ENCODE results near the gene GALM. TPM values are rescaled to one million over a fixed set of nuclear protein-coding genes. Genes with fewer than 3 reads are reported as not detected.

The GALM gene
- total and polyA plus RNA-seq, 2 of the 8 experiments (the other 6 are each of a cell fraction or from before 2014, with no cell fraction given) = 9.9 to 13.1 TPM

DNA sequence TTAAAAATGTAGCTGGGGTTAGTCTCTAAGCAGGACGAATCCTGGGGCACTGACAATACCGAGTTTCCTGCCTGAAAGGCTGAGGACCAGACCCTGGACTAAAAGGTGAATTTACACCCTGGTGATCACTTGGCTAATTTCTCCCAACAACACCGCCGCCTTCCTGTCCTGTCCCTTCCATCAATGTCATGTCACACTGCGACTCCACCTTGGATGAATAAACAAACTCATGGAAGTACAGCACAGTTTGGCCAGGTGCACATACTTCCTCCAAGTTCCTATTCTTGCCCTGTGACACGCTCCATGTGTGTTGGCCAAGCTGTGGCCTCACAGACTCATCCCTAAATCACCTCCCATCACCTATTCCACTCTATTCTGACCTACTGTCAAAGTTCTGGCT, 15.9 kb upstream of the GALM start:
- no peaks in the 10 kb centered on the region for H3K79me1 ChIP-seq (ENCODE audit: low read depth, low read length)

More for the DNA sequence above, 15.9 kb upstream of the GALM start:
- Histone ChIP-seq H3K23ac (ENCODE audit: insufficient read length) (no peak overlapping the region), H3K14ac (ENCODE audit: insufficient read length) (no peak overlapping the region), H2BK15ac (ENCODE audit: low read length) (no peak overlapping the region), H4K8ac (ENCODE audit: extremely low read depth, insufficient read depth, low read length) (no peak overlapping the region), H3K18ac (ENCODE audit: extremely low read depth, low read length) (no peak overlapping the region), H3K56ac (replicated peaks; ENCODE audit: insufficient read length, low read depth, low read length) (no peak overlapping the region), H3K9me3 (ENCODE audit: insufficient read depth in 2 of 2, low read depth in 1 of 2, low read length in 1 of 2) (no peaks in the 10 kb centered on the region), H4K5ac (ENCODE audit: insufficient read length, low read depth, low read length) (no peak overlapping the region), H2AFZ (ENCODE audit: low read length) (no peak overlapping the region), H2BK5ac (ENCODE audit: low read depth, low read length) (no peak overlapping the region), H2AK5ac (ENCODE audit: low read depth, low read length) (no peak overlapping the region), H2BK12ac (ENCODE audit: low read depth, low read length) (no peak overlapping the region), H2BK20ac (ENCODE audit: low read length) (no peak overlapping the region), H4K91ac (replicated peaks; ENCODE audit: insufficient read length, low read length) (no peak overlapping the region), H2BK120ac (replicated peaks; ENCODE audit: low read depth, low read length) (no peak overlapping the region), H3K79me2 (ENCODE audit: control insufficient read depth in 1 of 2, insufficient read depth in 2 of 2, low read length in 2 of 2) (no peaks in the 10 kb centered on the region), H4K20me1 (replicated peaks in 1 of 2; ENCODE audit: control insufficient read depth in 1 of 2, insufficient read depth in 2 of 2, low read length in 2 of 2) (no peaks in the 10 kb centered on the region), H3K4me3 (ENCODE audit: extremely low read depth in 1 of 4, insufficient read depth in 2 of 4, low read depth in 3 of 4, low read length in 4 of 4) (no peak overlapping the region), H3K4me2 (ENCODE audit: insufficient read depth in 1 of 2, low read depth in 2 of 2, low read length in 2 of 2) (no peak overlapping the region), H3K4me1 (replicated peaks in 1 of 4; ENCODE audit: control insufficient read depth in 3 of 4, insufficient read depth in 4 of 4, low read length in 3 of 4) (no peaks in the 10 kb centered on the region), H3K4ac (replicated peaks; ENCODE audit: insufficient read length, low read depth, low read length) (no peak overlapping the region), H3K9ac (replicated peaks in 1 of 4; ENCODE audit: extremely low read depth in 1 of 4, low read depth in 3 of 4, low read length in 3 of 4) (no peak overlapping the region), H3K23me2 (ENCODE audit: low read depth, low read length) (no peaks in the 10 kb centered on the region), H3K27me3 (replicated peaks in 1 of 4; ENCODE audit: control insufficient read depth in 3 of 4, extremely low read depth in 1 of 4, insufficient read depth in 3 of 4, low read length in 3 of 4) (no peaks in the 10 kb centered on the region), H3K27ac (ENCODE audit: low read depth, low read length) (no peak overlapping the region), H3K36me3 (ENCODE audit: control insufficient read depth in 2 of 4, insufficient read depth in 4 of 4, low read length in 3 of 4) (no peaks in the 10 kb centered on the region)
- POLR2A ChIA-PET (ENCODE audit: partially characterized antibody) = interaction anchor here (0.7 kb wide), 1 partner anchor 93 kb away, joined by 3 read pairs; no protein-coding TSS in a partner anchor
- FAIRE-seq (no peak), DNase-seq (ENCODE audit: low read depth in 1 of 2, low spot score in 2 of 2) (no peak)
- CTCF ChIA-PET (ENCODE audit: partially characterized antibody) = interaction anchor here (1.5 kb wide), 1 partner anchor 95 kb away, joined by 4 read pairs; no protein-coding TSS in a partner anchor
- TF ChIP-seq ASH2L (IDR thresholded peaks at IDR 0.05; ENCODE audit: low read length) (no peak), POLR2A (IDR thresholded peaks at IDR 0.05; ENCODE audit: control extremely low read depth in 1 of 2, low read depth in 2 of 2, low read length in 2 of 2) (no peak), TEAD4 (IDR thresholded peaks at IDR 0.05; ENCODE audit: low read depth, low read length) (no peak), TCF12 (IDR thresholded peaks at IDR 0.05; ENCODE audit: low read depth, low read length) (no peak), SIX5 (IDR thresholded peaks at IDR 0.05; ENCODE audit: low read depth, low read length) (no peak), NANOG (IDR thresholded peaks at IDR 0.05; ENCODE audit: insufficient read depth, low read depth, low read length, poor library complexity, severe bottlenecking) (no peak), PHF8 (conservative IDR thresholded peaks at IDR 0.05; ENCODE audit: low read depth, low read length) (no peak)
- TF ChIP-seq, protein P1, sequence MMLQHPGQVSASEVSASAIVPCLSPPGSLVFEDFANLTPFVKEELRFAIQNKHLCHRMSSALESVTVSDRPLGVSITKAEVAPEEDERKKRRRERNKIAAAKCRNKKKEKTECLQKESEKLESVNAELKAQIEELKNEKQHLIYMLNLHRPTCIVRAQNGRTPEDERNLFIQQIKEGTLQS (IDR thresholded peaks at IDR 0.05; ENCODE audit: insufficient read depth, low read depth, low read length) = no peak
- TF ChIP-seq, protein P2, sequence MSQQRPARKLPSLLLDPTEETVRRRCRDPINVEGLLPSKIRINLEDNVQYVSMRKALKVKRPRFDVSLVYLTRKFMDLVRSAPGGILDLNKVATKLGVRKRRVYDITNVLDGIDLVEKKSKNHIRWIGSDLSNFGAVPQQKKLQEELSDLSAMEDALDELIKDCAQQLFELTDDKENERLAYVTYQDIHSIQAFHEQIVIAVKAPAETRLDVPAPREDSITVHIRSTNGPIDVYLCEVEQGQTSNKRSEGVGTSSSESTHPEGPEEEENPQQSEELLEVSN (IDR thresholded peaks at IDR 0.05) = no peak
- 88% methylated on average over 6 of the region's 6 CpGs; no CpG with 5 or more reads in 1 of the 2 experiments for WGBS, 2 experiments (ENCODE audit: extremely low coverage in 1 of 2, insufficient coverage in 1 of 2, insufficient read length in 1 of 2, insufficient replicate concordance in 2 of 2, low coverage in 1 of 2, low lambda C conversion rate in 2 of 2, missing lambda C conversion rate in 1 of 2)
